HG03565 (cell line): ENCODE data around the gene ANP32B.

Experiments
- ATAC-seq: cut with Tn5 transposase; IDR thresholded peaks from one replicate; pipeline ENCODE4 v1.9.1; 2021; ENCODE audit warnings: mild to moderate bottlenecking, moderate library complexity; ENCODE audit not compliant: unreplicated experiment

Gene ANP32B

GRCh38 chr9:98057138-98057799 is 74.1 kb downstream of the ANP32B start:
- ATAC-seq, result no peak

GRCh38 chr9:98062161-98062560 is 79.0 kb downstream of the ANP32B start:
- no peak for ATAC-seq

GRCh38 chr9:98064623-98065392 is 81.7 kb downstream of the ANP32B start:
- ATAC-seq, result no peak
